OCI-LY1 (cell line): ENCODE data around the gene RALGPS2.
"Not testable (repeated sequence)": the region's sequence is repeated elsewhere in the genome, so short reads cannot be mapped to it uniquely, and the experiment has no call there.

Source experiments
- H2AFZ ChIP-seq: fragments of 200-600 bp; sonication (generic), shearing (Covaris generic); 2 replicates; pipeline ENCODE4 v1.6.0; 2014; ENCODE audit warnings: antibody characterized with exemption, mild to moderate bottlenecking, low read length
- H3F3A ChIP-seq: fragments of 200-600 bp; sonication (generic), shearing (Covaris generic); 2 replicates; pipeline ENCODE4 v1.6.0; 2014; ENCODE audit warnings: mild to moderate bottlenecking, antibody characterized with exemption, low read length, moderate library complexity; ENCODE audit not compliant: insufficient read depth
- H3K27ac ChIP-seq: fragments of 200-600 bp; sonication (generic); 2 replicates; pipeline ENCODE4 v1.5.1; 2014; ENCODE audit warnings: low read length, mixed run types, mild to moderate bottlenecking, low read depth; ENCODE audit not compliant: poor library complexity, severe bottlenecking
- H3K27me3 ChIP-seq: fragments of 200-600 bp; sonication (generic); 2 replicates; pipeline ENCODE4 v1.6.0; 2014; ENCODE audit warnings: antibody characterized with exemption, mild to moderate bottlenecking, low read length, moderate library complexity; ENCODE audit not compliant: insufficient read depth
- H3K36me3 ChIP-seq: fragments of 200-600 bp; sonication (generic); 2 replicates; pipeline ENCODE4 v1.6.1; 2014; ENCODE audit warnings: mild to moderate bottlenecking, antibody characterized with exemption, low read length, moderate library complexity, mixed read lengths; ENCODE audit not compliant: insufficient read depth
- H3K4me1 ChIP-seq: fragments of 200-600 bp; sonication (generic); 2 replicates; pipeline ENCODE4 v1.5.1; 2014; ENCODE audit warnings: mild to moderate bottlenecking, low read length, moderate library complexity; ENCODE audit not compliant: insufficient read depth, severe bottlenecking
- H3K4me2 ChIP-seq: fragments of 200-600 bp; sonication (generic), shearing (Covaris generic); 2 replicates; pipeline ENCODE4 v1.6.1; 2014; ENCODE audit warnings: low read length
- H3K4me3 ChIP-seq: fragments of 200-600 bp; sonication (generic); 2 replicates; pipeline ENCODE4 v1.5.1; 2014; ENCODE audit warnings: low read length, low read depth, mild to moderate bottlenecking, mixed read lengths; ENCODE audit not compliant: poor library complexity, severe bottlenecking
- H3K79me2 ChIP-seq: fragments of 200-600 bp; shearing (Covaris generic); 2 replicates; pipeline ENCODE4 v1.6.1; 2016; ENCODE audit warnings: mixed run types, low read length, mixed read lengths; ENCODE audit not compliant: insufficient read depth
- H3K9ac ChIP-seq: fragments of 200-600 bp; sonication (generic), shearing (Covaris generic); 2 replicates; pipeline ENCODE4 v1.6.1; 2014; ENCODE audit warnings: mild to moderate bottlenecking, low read length, mixed read lengths
- H3K9me2 ChIP-seq: fragments of 200-600 bp; sonication (generic), shearing (Covaris generic); 2 replicates; pipeline ENCODE4 v1.6.1; 2014; ENCODE audit warnings: low read depth, mild to moderate bottlenecking, low read length, mixed read lengths
- H3K9me3 ChIP-seq: fragments of 200-600 bp; shearing (Covaris generic); 2 replicates; pipeline ENCODE4 v1.6.1; 2014; ENCODE audit warnings: low read length, mixed read lengths
- H4K20me1 ChIP-seq: fragments of 200-600 bp; sonication (generic), shearing (Covaris generic); 2 replicates; pipeline ENCODE4 v1.6.0; 2016; ENCODE audit warnings: mild to moderate bottlenecking, low read length; ENCODE audit not compliant: insufficient read depth
- CTCF ChIP-seq: fragments of 200-600 bp; sonication (generic), shearing (Covaris generic); IDR thresholded peaks from 2 replicates; pipeline ENCODE4 v1.5.1; 2017; ENCODE audit warnings: mild to moderate bottlenecking, antibody characterized with exemption, low read length, moderate library complexity, mixed read lengths
- EZH2 ChIP-seq: fragments of 200-600 bp; sonication (generic), shearing (Covaris generic); IDR thresholded peaks from 2 replicates; pipeline ENCODE4 v1.8.0; 2017; ENCODE audit warnings: borderline replicate concordance, mixed run types, mild to moderate bottlenecking, antibody characterized with exemption, low read length, moderate library complexity, mixed read lengths

RALGPS2 gene

GRCh38 chr1:178948676-178949075 lies 223.6 kb downstream of the RALGPS2 start:
- H2AFZ ChIP-seq: no peak overlapping the region
- H3K36me3 ChIP-seq: no peaks in the 10 kb centered on the region
- H4K20me1 ChIP-seq: no peaks in the 10 kb centered on the region
- H3K9me2 ChIP-seq: no peaks in the 10 kb centered on the region
- TF ChIP-seq CTCF: no peak
- no peak for TF ChIP-seq EZH2
- H3K4me2 ChIP-seq: no peak overlapping the region
- H3K4me3 ChIP-seq: no peak overlapping the region
- H3K27ac ChIP-seq: no peak overlapping the region
- H3K4me1 ChIP-seq: no peaks in the 10 kb centered on the region
- H3K27me3 ChIP-seq: peaks cover 12% of the 10 kb centered on the region; the same call in 1 of the 2 replicates
- no peaks in the 10 kb centered on the region for H3F3A ChIP-seq
- H3K9ac ChIP-seq: no peak overlapping the region
- H3K9me3 ChIP-seq: no peaks in the 10 kb centered on the region
- no peaks in the 10 kb centered on the region for H3K79me2 ChIP-seq

DNA sequence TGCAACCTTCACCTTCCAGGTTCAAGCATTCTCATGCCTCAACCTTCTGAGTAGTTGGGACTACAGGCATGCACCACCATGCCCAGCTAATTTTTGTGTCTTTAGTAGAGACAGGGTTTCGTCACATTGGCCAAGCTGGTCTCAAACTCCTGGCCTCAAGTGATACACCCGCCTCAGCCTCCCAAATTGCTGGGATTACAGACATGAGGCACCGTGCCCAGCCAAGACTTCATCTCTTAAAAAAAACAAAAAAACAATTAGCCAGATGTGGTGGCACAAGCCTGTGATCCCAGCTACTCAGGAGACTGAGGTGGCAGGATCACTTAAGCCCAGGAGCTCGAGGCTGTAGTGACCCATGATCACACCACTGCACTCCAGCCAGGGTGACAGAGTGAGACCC lies 224.8 kb downstream of the RALGPS2 start:
- not testable (repeated sequence) for H3K9me2 ChIP-seq, H3K4me1 ChIP-seq, H4K20me1 ChIP-seq, H3K27ac ChIP-seq, H3F3A ChIP-seq, H3K36me3 ChIP-seq, H3K9me3 ChIP-seq, H2AFZ ChIP-seq, H3K9ac ChIP-seq, H3K27me3 ChIP-seq, H3K4me2 ChIP-seq, H3K4me3 ChIP-seq, H3K79me2 ChIP-seq

DNA sequence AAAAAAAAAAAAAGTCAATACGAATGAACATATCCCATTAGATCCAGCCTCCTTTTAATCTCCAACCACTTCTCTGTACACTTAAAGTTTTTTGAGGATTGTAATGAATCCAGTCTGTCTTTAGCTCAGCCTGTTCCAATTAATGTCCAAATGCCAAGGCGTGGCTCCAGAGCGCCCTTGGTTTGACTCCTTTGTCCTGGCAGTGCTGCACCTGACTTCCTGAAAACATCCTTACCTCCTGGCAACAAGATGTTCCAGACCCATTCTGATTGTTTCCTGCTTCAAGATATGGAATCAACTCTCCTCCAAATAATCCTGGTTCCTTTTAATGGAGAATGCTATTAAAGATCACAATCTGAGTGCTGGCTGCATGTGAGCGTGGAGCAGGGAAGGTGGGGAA lies 226.6 kb downstream of the RALGPS2 start:
- Histone ChIP-seq H3K27ac (no peak overlapping the region), H3K9me3 (no peaks in the 10 kb centered on the region), H3K79me2 (no peaks in the 10 kb centered on the region), H3K4me3 (no peak overlapping the region), H4K20me1 (no peaks in the 10 kb centered on the region), H3K4me2 (no peak overlapping the region), H3K9me2 (no peaks in the 10 kb centered on the region), H3K36me3 (no peaks in the 10 kb centered on the region), H3K4me1 (no peaks in the 10 kb centered on the region), H3K9ac (no peak overlapping the region), H3K27me3 (peaks cover 6% of the 10 kb centered on the region; the same call in 1 of the 2 replicates), H3F3A (no peaks in the 10 kb centered on the region), H2AFZ (no peak overlapping the region)
- TF ChIP-seq EZH2 (no peak), CTCF (no peak)

DNA sequence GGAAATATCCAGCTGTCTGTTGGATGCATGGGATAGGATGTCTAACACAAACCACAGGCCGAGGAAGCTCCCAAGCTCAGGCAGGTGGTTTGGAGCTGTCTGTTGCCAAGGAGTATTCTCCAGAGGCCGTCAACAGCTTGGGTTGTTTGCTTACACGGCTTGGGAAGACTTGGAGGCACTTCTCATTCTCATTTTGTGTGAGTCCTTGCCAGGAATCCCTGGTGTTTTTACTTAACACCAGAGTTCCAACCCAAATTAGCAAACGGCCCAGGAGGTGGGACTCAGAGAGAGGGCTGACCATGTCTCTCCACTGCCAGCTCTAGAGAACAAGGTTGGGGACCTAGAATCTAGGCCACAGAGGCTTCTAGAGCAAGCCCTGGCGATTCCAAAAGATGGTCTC lies 228.0 kb downstream of the RALGPS2 start:
- H3K27me3 ChIP-seq: peaks cover 4% of the 10 kb centered on the region; the same call in 1 of the 2 replicates
- H3K4me1 ChIP-seq: no peaks in the 10 kb centered on the region
- no peak overlapping the region for H3K9ac ChIP-seq
- no peaks in the 10 kb centered on the region for H3K9me2 ChIP-seq
- no peaks in the 10 kb centered on the region for H3K9me3 ChIP-seq
- no peak overlapping the region for H3K4me2 ChIP-seq
- no peak overlapping the region for H2AFZ ChIP-seq
- no peaks in the 10 kb centered on the region for H3K36me3 ChIP-seq
- TF ChIP-seq CTCF (no peak), EZH2 (no peak)
- no peaks in the 10 kb centered on the region for H3K79me2 ChIP-seq
- no peak overlapping the region for H3K4me3 ChIP-seq
- no peak overlapping the region for H3K27ac ChIP-seq
- H3F3A ChIP-seq: no peaks in the 10 kb centered on the region
- H4K20me1 ChIP-seq: no peaks in the 10 kb centered on the region
